Endothelial cell of umbilical vein (primary cell): ENCODE data around the gene DSCAML1.

Experiments
- CTCF ChIP-seq, 2 donors: IDR thresholded peaks; 1 replicate in 1 of 2; 2 replicates in 1 of 2; pipeline ENCODE4 v1.5.1; 2011; ENCODE audit warnings: low read length in 2 of 2, mild to moderate bottlenecking in 2 of 2, moderate library complexity in 2 of 2, control low read depth in 1 of 2, inconsistent platforms in 1 of 2, low read depth in 1 of 2; ENCODE audit not compliant: insufficient read depth in 1 of 2; ENCODE audit errors: extremely low read depth in 1 of 2
- EZH2 ChIP-seq: IDR thresholded peaks from 2 replicates; pipeline ENCODE4 v1.6.1; 2012; ENCODE audit warnings: borderline replicate concordance, low read depth, mild to moderate bottlenecking, moderate library complexity, low read length, inconsistent platforms; ENCODE audit not compliant: severe bottlenecking
- POLR2A ChIP-seq: IDR thresholded peaks from 2 replicates; pipeline ENCODE4 v1.6.1; 2012; ENCODE audit warnings: low read depth, mild to moderate bottlenecking, control low read depth, low read length

GRCh38 chr11:117475716-117476530 is 321.1 kb downstream of the DSCAML1 start:
- TF ChIP-seq CTCF (IDR thresholded peaks at IDR 0.05; ENCODE audit: extremely low read depth in 1 of 2, insufficient read depth in 1 of 2, low read depth in 1 of 2, low read length in 2 of 2) (no peak), EZH2 (no peak), POLR2A (no peak)
